GM12872 (cell line): Measurements from ENCODE around the gene FOXP1.

Experiments
- CTCF ChIP-seq: IDR thresholded peaks from 3 replicates; pipeline ENCODE4 v1.5.1; 2011; ENCODE audit warnings: low read depth, mild to moderate bottlenecking, low read length, moderate library complexity; ENCODE audit not compliant: insufficient read depth

The FOXP1 gene

GRCh38 chr3:71502066-71502625 is 81.4 kb downstream of the FOXP1 start:
- TF ChIP-seq CTCF: no peak

GRCh38 chr3:71500696-71501095 is 82.8 kb downstream of the FOXP1 start:
- TF ChIP-seq CTCF: no peak

- TF ChIP-seq CTCF: no peak
These were observed 84.2 kb downstream of the FOXP1 start for GRCh38 chr3:71499227-71499876.

GRCh38 chr3:71498543-71498942 is 85.0 kb downstream of the FOXP1 start:
- TF ChIP-seq CTCF: no peak

GRCh38 chr3:71497971-71498444 is 85.5 kb downstream of the FOXP1 start:
- no peak for TF ChIP-seq CTCF

- TF ChIP-seq CTCF: no peak
These were observed 86.1 kb downstream of the FOXP1 start for GRCh38 chr3:71497367-71497897.

GRCh38 chr3:71495708-71496472 is 87.6 kb downstream of the FOXP1 start:
- no peak for TF ChIP-seq CTCF
